ENCODE results near the gene CLEC11A.

- TF ChIP-seq POLR2A (IDR thresholded peaks at IDR 0.05) (no peak), POLR2AphosphoS5 (IDR thresholded peaks at IDR 0.05; ENCODE audit: insufficient read depth in 1 of 2, low read depth in 1 of 2) (no peak), CTCF (IDR thresholded peaks at IDR 0.05) (no peak)
These were observed 41.2 kb downstream of the CLEC11A start for GRCh38 chr19:50764409-50764808.
